SK-N-SH treated with all-trans-retinoic acid at 6 μM for 48 hours (cell line): ENCODE data around the gene PLCB1.

Experiments used
- ATAC-seq: fragments of 200-7000 bp; cut with Tn5 transposase; 3 replicates; pipeline ENCODE4 v1.9.1; 2020; ENCODE audit warnings: mild to moderate bottlenecking, moderate library complexity
- ARNTL ChIP-seq: fragments of 450-650 bp; formaldehyde crosslinking; IDR thresholded peaks from 2 replicates; pipeline ENCODE4 v1.5.0; 2020; ENCODE audit warnings: low read depth, mild to moderate bottlenecking, moderate library complexity, borderline replicate concordance
- CREB5 ChIP-seq: fragments of 250-450 bp; sonication (Bioruptor Pico); IDR thresholded peaks from 2 replicates; pipeline ENCODE4 v1.5.1; 2020; ENCODE audit warnings: low read depth, mild to moderate bottlenecking, moderate library complexity
- CSDC2 ChIP-seq: fragments of 250-450 bp; sonication (Bioruptor Pico); IDR thresholded peaks from 2 replicates; pipeline ENCODE4 v1.5.0; 2020; ENCODE audit warnings: mild to moderate bottlenecking, moderate library complexity
- GLIS3 ChIP-seq: fragments of 250-450 bp; sonication (Bioruptor Pico); IDR thresholded peaks from 2 replicates; pipeline ENCODE4 v1.5.0; 2020; ENCODE audit warnings: mild to moderate bottlenecking, moderate library complexity
- ISL1 ChIP-seq: fragments of 250-450 bp; sonication (Bioruptor Pico); IDR thresholded peaks from 2 replicates; pipeline ENCODE4 v2.1.2; 2022; ENCODE audit warnings: mild to moderate bottlenecking, moderate library complexity
- OSR1 ChIP-seq: fragments of 250-450 bp; sonication (Bioruptor Pico); IDR thresholded peaks from 2 replicates; pipeline ENCODE4 v1.8.0; 2022; ENCODE audit warnings: moderate library complexity, mild to moderate bottlenecking, inconsistent platforms
- PPARA ChIP-seq: fragments of 250-450 bp; sonication (Bioruptor Pico); IDR thresholded peaks from 2 replicates; pipeline ENCODE4 v1.5.0; 2020; ENCODE audit warnings: mild to moderate bottlenecking, borderline replicate concordance
- SNAI2 ChIP-seq: fragments of 250-450 bp; sonication (Bioruptor Pico); IDR thresholded peaks from 2 replicates; pipeline ENCODE4 v1.5.0; 2020; ENCODE audit warnings: mild to moderate bottlenecking, moderate library complexity
- TOX ChIP-seq: fragments of 250-450 bp; sonication (Bioruptor Pico); IDR thresholded peaks from 2 replicates; pipeline ENCODE4 v1.8.0; 2021; ENCODE audit warnings: mild to moderate bottlenecking, moderate library complexity, borderline replicate concordance
- TSHZ2 ChIP-seq: fragments of 250-450 bp; sonication (Bioruptor Pico); IDR thresholded peaks from 2 replicates; pipeline ENCODE4 v1.5.0; 2020; ENCODE audit warnings: mild to moderate bottlenecking, moderate library complexity
- ZC3H10 ChIP-seq: fragments of 250-450 bp; sonication (Bioruptor Pico); IDR thresholded peaks from 2 replicates; pipeline ENCODE4 v1.5.1; 2021; ENCODE audit warnings: mild to moderate bottlenecking, moderate library complexity
- ZFP3 ChIP-seq: fragments of 250-450 bp; sonication (Bioruptor Pico); IDR thresholded peaks from 2 replicates; pipeline ENCODE4 v1.5.0; 2020; ENCODE audit warnings: mild to moderate bottlenecking, moderate library complexity
- ZFP30 ChIP-seq: fragments of 450-650 bp; formaldehyde crosslinking; IDR thresholded peaks from 2 replicates; pipeline ENCODE4 v1.5.0; 2022; ENCODE audit warnings: mild to moderate bottlenecking, moderate library complexity
- ZNF8 ChIP-seq: fragments of 450-650 bp; formaldehyde crosslinking; IDR thresholded peaks from 2 replicates; pipeline ENCODE4 v1.5.0; 2020; ENCODE audit warnings: mild to moderate bottlenecking, moderate library complexity
- TF ChIP-seq, protein P1 (sequence below): fragments of 250-450 bp; sonication (Bioruptor Pico); IDR thresholded peaks from 2 replicates; pipeline ENCODE4 v1.8.0; 2021; ENCODE audit warnings: low read depth, mild to moderate bottlenecking, moderate library complexity, borderline replicate concordance

Gene PLCB1

DNA sequence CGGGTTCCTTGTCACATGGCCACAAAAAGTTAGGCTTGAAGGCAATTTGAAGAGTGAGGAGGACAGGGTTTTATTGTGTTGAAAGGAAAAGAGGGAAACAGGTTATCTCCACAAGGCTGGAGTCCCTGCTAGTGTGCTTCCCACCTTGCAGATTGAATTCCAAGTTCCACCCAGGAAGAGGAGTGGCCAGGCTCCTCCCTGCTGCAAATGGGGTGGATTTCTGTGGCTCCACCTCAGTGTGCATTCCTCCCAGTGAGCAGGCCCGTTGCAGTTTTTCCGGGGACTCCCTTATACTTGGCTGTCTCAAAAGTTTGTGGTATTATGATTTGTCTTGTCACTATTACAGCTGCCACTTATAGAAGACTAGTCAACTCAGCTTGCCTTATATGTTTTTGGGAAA, 655.0 kb downstream of the PLCB1 start (continued):
- no peak for TF ChIP-seq TSHZ2 (CRISPR knock-in tag)
- no peak for TF ChIP-seq ZNF8 (CRISPR knock-in tag)

GRCh38 chr20:8788275-8788674, 656.2 kb downstream of the PLCB1 start:
- no peak for TF ChIP-seq ZC3H10
- TF ChIP-seq, protein P1, sequence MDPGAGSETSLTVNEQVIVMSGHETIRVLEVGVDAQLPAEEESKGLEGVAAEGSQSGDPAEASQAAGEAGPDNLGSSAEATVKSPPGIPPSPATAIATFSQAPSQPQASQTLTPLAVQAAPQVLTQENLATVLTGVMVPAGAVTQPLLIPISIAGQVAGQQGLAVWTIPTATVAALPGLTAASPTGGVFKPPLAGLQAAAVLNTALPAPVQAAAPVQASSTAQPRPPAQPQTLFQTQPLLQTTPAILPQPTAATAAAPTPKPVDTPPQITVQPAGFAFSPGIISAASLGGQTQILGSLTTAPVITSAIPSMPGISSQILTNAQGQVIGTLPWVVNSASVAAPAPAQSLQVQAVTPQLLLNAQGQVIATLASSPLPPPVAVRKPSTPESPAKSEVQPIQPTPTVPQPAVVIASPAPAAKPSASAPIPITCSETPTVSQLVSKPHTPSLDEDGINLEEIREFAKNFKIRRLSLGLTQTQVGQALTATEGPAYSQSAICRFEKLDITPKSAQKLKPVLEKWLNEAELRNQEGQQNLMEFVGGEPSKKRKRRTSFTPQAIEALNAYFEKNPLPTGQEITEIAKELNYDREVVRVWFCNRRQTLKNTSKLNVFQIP (CRISPR knock-in tag) = no peak
- TF ChIP-seq ZFP30 (CRISPR knock-in tag) = no peak
- TF ChIP-seq ISL1 (CRISPR knock-in tag) = no peak
- no peak for TF ChIP-seq ARNTL (CRISPR knock-in tag)
- no peak for ATAC-seq

GRCh38 chr20:8788831-8789230, 656.8 kb downstream of the PLCB1 start:
- TF ChIP-seq CREB5 (CRISPR knock-in tag) (no peak), SNAI2 (CRISPR knock-in tag) (no peak), GLIS3 (CRISPR knock-in tag) (no peak)
- TF ChIP-seq, protein P1 (CRISPR knock-in tag) = no peak
- ATAC-seq = no peak

- no peak for TF ChIP-seq ZFP30 (CRISPR knock-in tag)
- TF ChIP-seq PPARA (CRISPR knock-in tag) = no peak
- no peak for TF ChIP-seq ZFP3 (CRISPR knock-in tag)
- no peak for TF ChIP-seq TOX (CRISPR knock-in tag)
- peak; percentile 70 for ATAC-seq
Observed at GRCh38 chr20:8790442-8791074, 658.5 kb downstream of the PLCB1 start.

DNA sequence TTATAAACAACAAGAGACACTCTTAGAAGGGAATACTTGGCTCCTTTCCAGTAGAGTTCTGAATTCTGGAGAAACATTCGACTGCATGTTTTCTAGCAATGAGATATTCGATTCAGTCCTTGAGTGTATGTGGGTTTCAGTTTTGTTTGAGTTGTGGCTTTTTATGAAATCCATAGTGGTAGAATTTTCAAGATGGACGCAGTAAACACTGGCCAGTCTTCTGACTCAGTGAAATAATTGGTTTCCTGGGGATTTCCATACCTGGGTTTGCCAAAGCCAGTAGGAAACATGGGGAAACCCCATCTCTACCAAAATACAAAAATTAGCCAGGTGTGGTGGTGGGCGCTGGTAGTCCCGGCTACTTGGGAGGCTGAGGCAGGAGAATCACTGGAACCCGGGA, 663.3 kb downstream of the PLCB1 start:
- TF ChIP-seq OSR1 = no peak
- TF ChIP-seq CSDC2 (CRISPR knock-in tag) = no peak
- TF ChIP-seq ZC3H10 = no peak
- TF ChIP-seq TSHZ2 (CRISPR knock-in tag) = no peak
- no peak for ATAC-seq
